BJ (cell line): ENCODE data around the gene WDR73. TPM values are rescaled to one million over a fixed set of nuclear protein-coding genes. Genes with fewer than 3 reads are reported as not detected.
A peak's percentile ranks its signal among the peaks of the same experiment; 100 is the strongest.

Experiments used
- CTCF ChIA-PET: fragments of 350-600 bp; formaldehyde crosslinking; extraction: SDS; loops from one replicate; lab custom pipeline; 2021; ENCODE audit warnings: antibody characterized with exemption, inconsistent platforms; lab: Yijun Ruan, JAX
- POLR2A ChIA-PET: fragments of 300-600 bp; sonication (Branson Sonifier 250); formaldehyde crosslinking; extraction: SDS; loops from one replicate; lab custom pipeline; 2021; ENCODE audit warnings: antibody characterized with exemption; lab: Charles Lee
- DNase-seq: peaks from one replicate; pipeline ENCODE4 v3.0.0-alpha.2; 2011; ENCODE audit warnings: low read depth
- H3K27me3 ChIP-seq: 2 replicates; pipeline ENCODE4 v1.6.0; 2011; ENCODE audit warnings: low read length; ENCODE audit not compliant: control insufficient read depth, insufficient read depth
- H3K36me3 ChIP-seq: 2 replicates; pipeline ENCODE4 v1.5.1; 2011; ENCODE audit warnings: low read length; ENCODE audit not compliant: control insufficient read depth, insufficient read depth
- H3K4me3 ChIP-seq: 2 replicates; pipeline ENCODE4 v1.5.1; 2011; ENCODE audit warnings: low read depth, mild to moderate bottlenecking, control low read depth, low read length
- polyA plus RNA-seq: library from polyadenylated mRNA; depleted of rRNA; stranded (reverse); fragments of >200 nt; gene quantifications from 2 replicates; pipeline ENCODE4 v1.2.3, GENCODE V29; 2011
- TF ChIP-seq, protein P1 (sequence below): IDR thresholded peaks from 2 replicates; pipeline ENCODE4 v1.5.1; 2011; ENCODE audit warnings: low read depth, mild to moderate bottlenecking, control low read depth, inconsistent platforms, low read length, moderate library complexity; ENCODE audit not compliant: insufficient read depth

The WDR73 gene
- polyA plus RNA-seq, 1 experiment, result 21.1 TPM

DNA sequence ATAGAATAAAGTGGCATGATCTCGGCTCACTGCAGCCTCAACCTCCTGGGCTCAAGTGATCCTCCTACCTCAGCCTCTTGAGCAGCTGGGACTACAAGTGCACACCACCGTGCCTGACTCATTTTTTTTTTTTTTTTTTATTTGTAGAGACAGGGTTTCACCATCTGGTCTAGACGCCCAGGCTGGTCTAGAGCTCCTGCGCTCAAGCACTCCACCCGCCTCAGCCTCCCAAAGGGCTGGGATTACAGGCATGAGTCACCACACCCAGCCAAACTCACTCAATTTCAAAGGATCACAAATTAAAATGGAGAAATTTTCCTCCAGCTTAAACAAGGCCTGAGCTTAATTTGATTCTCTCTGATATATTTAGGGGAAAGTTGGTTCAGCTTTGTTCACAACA is 31.2 kb upstream of the WDR73 start:
- DNase-seq, result peak; percentile 61
- TF ChIP-seq, protein P1, sequence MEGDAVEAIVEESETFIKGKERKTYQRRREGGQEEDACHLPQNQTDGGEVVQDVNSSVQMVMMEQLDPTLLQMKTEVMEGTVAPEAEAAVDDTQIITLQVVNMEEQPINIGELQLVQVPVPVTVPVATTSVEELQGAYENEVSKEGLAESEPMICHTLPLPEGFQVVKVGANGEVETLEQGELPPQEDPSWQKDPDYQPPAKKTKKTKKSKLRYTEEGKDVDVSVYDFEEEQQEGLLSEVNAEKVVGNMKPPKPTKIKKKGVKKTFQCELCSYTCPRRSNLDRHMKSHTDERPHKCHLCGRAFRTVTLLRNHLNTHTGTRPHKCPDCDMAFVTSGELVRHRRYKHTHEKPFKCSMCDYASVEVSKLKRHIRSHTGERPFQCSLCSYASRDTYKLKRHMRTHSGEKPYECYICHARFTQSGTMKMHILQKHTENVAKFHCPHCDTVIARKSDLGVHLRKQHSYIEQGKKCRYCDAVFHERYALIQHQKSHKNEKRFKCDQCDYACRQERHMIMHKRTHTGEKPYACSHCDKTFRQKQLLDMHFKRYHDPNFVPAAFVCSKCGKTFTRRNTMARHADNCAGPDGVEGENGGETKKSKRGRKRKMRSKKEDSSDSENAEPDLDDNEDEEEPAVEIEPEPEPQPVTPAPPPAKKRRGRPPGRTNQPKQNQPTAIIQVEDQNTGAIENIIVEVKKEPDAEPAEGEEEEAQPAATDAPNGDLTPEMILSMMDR, result no peak
- H3K4me3 ChIP-seq, result no peak overlapping the region
- ChIA-PET CTCF (interaction anchor here (0.7 to 1.1 kb wide), 2 partner anchors 114 to 236 kb away, joined by 3 read pairs; no protein-coding TSS in a partner anchor), POLR2A (interaction anchor here (0.6 kb wide), 1 partner anchor 51 kb away, joined by 6 read pairs; no protein-coding TSS in a partner anchor)
- H3K36me3 ChIP-seq, result no peaks in the 10 kb centered on the region; the same call in 1 of the 2 replicates
- no peaks in the 10 kb centered on the region for H3K27me3 ChIP-seq

DNA sequence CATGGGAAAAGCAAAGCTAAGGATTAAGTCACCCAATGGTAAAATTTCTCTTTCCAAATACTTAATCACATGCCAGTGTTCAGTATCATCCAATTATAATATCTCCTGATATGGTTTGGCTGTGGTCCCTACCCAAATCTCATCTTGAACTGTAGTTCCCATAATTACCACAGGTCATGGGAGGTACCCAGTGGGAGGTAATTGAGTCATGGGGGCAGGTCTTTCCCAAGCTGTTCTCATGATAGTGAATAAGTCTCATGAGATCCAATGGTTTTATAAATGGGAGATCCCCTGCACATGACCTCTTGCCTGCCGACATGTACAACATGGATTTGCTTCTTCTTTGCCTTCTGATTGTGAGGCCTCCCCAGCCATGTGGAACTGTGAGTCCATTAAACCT is 30.0 kb upstream of the WDR73 start:
- DNase-seq, result no peak
- POLR2A ChIA-PET, result no interaction called here
- CTCF ChIA-PET, result no interaction called here
- Histone ChIP-seq H3K36me3 (no peaks in the 10 kb centered on the region; the same call in 1 of the 2 replicates), H3K4me3 (no peak overlapping the region), H3K27me3 (no peaks in the 10 kb centered on the region)
- TF ChIP-seq, protein P1, result no peak

DNA sequence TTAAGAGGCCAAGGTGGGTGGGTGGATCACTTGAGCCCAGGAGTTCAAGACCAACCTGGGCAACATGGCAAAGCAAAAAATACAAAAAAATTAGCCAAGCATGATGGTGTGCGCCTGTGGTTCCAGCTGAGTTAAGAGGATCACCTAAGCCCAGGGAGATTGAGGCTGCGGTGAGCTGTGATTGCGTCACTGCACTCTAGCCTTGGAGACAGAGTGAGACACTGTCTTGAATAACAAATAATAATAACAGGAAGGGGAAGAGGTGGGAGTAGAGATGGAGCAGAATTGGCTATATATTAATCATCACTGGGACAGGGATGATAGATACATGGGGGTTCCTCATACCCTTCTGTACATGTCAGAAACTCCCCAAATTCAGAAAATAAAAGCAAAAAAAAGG is 27.7 kb upstream of the WDR73 start:
- POLR2A ChIA-PET, result no interaction called here
- TF ChIP-seq, protein P1, result no peak
- CTCF ChIA-PET, result no interaction called here
- Histone ChIP-seq H3K4me3 (no peak overlapping the region), H3K36me3 (peaks cover 3% of the 10 kb centered on the region; the same call in 1 of the 2 replicates), H3K27me3 (no peaks in the 10 kb centered on the region)
- no peak for DNase-seq

DNA sequence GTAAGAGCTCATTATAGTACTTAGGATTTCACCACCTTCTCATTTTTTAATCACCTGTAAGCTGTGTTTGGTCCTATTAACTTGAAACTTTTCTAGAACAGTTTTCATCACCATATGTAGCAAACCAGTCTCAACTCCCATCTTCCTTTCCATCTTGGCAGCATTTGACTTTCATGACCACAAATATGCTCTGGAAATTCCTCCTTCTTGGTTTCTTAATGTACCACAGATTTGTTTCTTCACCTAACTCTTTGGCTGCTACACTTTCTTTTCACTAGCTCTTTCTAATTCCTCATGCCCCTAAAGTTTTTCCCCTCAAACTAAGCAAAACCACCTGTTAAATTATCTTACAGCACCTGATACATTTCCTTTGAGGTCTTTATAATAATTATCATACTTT is 17.1 kb upstream of the WDR73 start:
- no peak overlapping the region for H3K4me3 ChIP-seq
- DNase-seq, result peak; percentile 56
- CTCF ChIA-PET, result interaction anchor here (0.6 to 1.3 kb wide), 3 partner anchors 17 to 72 kb away, joined by 3 to 4 read pairs (median 3); no protein-coding TSS in a partner anchor
- TF ChIP-seq, protein P1, result no peak
- POLR2A ChIA-PET, result interaction anchor here (0.5 to 0.6 kb wide), 2 partner anchors 10 to 19 kb away, joined by 3 to 17 read pairs; no protein-coding TSS in a partner anchor
- no peaks in the 10 kb centered on the region for H3K36me3 ChIP-seq
- no peaks in the 10 kb centered on the region for H3K27me3 ChIP-seq

DNA sequence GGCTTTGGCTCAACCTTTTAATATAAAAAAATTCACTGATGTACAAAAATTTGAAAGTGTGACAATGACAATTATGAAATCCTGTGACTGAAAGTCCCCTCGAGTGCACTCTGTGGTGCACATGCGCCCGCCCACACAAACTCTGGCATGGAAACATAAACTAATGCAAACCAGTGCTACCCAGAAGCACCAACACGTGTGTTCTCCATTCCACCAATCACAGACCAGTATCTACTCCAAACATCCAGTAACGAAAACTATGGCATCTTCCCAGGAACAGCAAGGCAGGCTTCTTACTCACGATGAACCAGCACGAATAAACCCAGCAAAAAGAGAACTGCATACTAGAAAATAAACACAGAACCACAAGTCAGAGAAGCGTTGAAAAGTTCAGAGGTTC is 15.6 kb upstream of the WDR73 start:
- TF ChIP-seq, protein P1, result no peak
- Histone ChIP-seq H3K36me3 (0 out of 2 replicates have a peak, but pooled peaks cover 2% of the 10 kb centered on the region), H3K27me3 (no peaks in the 10 kb centered on the region), H3K4me3 (no peak overlapping the region)
- ChIA-PET POLR2A (no interaction called here), CTCF (interaction anchor here (1.0 kb wide), 1 partner anchor 16 kb away, joined by 4 read pairs; the partner anchor contains the start of gene WDR73)
- DNase-seq, result no peak
